H1 (cell line): ENCODE measurements around the gene SOX15. TPM values are rescaled to one million over a fixed set of nuclear protein-coding genes. Genes with fewer than 3 reads are reported as not detected.

Source experiments
- CHD7 ChIP-seq: fragments of 300-600 bp; sonication (generic); IDR thresholded peaks from 2 replicates; pipeline ENCODE4 v1.7.1; 2012; ENCODE audit warnings: low read length, moderate library complexity, mild to moderate bottlenecking, inconsistent platforms; ENCODE audit not compliant: insufficient replicate concordance
- E2F6 ChIP-seq: IDR thresholded peaks from 2 replicates; pipeline ENCODE4 v1.6.1; 2012; ENCODE audit warnings: inconsistent platforms
- JUND ChIP-seq: IDR thresholded peaks from 2 replicates; pipeline ENCODE4 v1.6.1; 2011; ENCODE audit warnings: mild to moderate bottlenecking, improper control_type of control experiment, low read length
- MAFK ChIP-seq: IDR thresholded peaks from 2 replicates; pipeline ENCODE4 v1.6.1; 2012; ENCODE audit warnings: low read depth, mild to moderate bottlenecking, improper control_type of control experiment, low read length
- POLR2A ChIP-seq, 2 experiments: IDR thresholded peaks; 1 replicate in 1 of 2; 2 replicates in 1 of 2; pipeline ENCODE4 v1.6.1; 2011; ENCODE audit warnings: low read depth in 2 of 2, low read length in 2 of 2, mild to moderate bottlenecking in 2 of 2; ENCODE audit errors: control extremely low read depth in 1 of 2
- POLR2AphosphoS5 ChIP-seq: IDR thresholded peaks from 2 replicates; pipeline ENCODE4 v1.6.1; 2011; ENCODE audit warnings: low read depth, low read length
- RAD21 ChIP-seq, 2 experiments: IDR thresholded peaks in 1 of 2; conservative IDR thresholded peaks in 1 of 2; 2 replicates each; pipeline ENCODE4 v1.6.1; 2011; ENCODE audit warnings: low read depth in 2 of 2, low read length in 2 of 2, improper control_type of control experiment in 1 of 2, inconsistent platforms in 1 of 2, mild to moderate bottlenecking in 1 of 2, moderate library complexity in 1 of 2
- SAP30 ChIP-seq: fragments of 300-600 bp; sonication (generic); IDR thresholded peaks from 2 replicates; pipeline ENCODE4 v1.7.1; 2012; ENCODE audit warnings: low read length, moderate library complexity, mild to moderate bottlenecking, inconsistent platforms; ENCODE audit not compliant: insufficient read depth, insufficient replicate concordance
- polyA plus RNA-seq, 7 experiments: library from polyadenylated mRNA; depleted of rRNA in 3 of 7; stranded (reverse) in 5 of 7; unstranded in 2 of 7; fragments of >200 nt in 5 of 7; fragments of 200-250 nt in 2 of 7; gene quantifications; 1 replicate in 5 of 7; 2 replicates in 1 of 7; 4 replicates in 1 of 7; pipeline versions ENCODE4 v1.2.1 to v1.2.3, GENCODE V29; 2011 to 2013; ENCODE audit warnings: missing spikeins in 2 of 7, mixed read lengths in 2 of 7
- total RNA-seq: library from RNA; stranded (reverse); fragmentation: NEBNext Ultra II Directional; extraction: Animal tissue kit (Norgen Biotek cat#: 25700); gene quantifications from 2 replicates; pipeline ENCODE4 v1.2.1, GENCODE V29; 2021

Gene SOX15
- total and polyA plus RNA-seq, 2 of the 8 experiments (the other 6 are each of a cell fraction or from before 2014, with no cell fraction given) = 14.3 to 26.8 TPM

GRCh38 chr17:7576432-7576937 is 13.4 kb downstream of the SOX15 start (continued):
- no peak for TF ChIP-seq CHD7
- peak; percentile 53 to 74 for TF ChIP-seq POLR2A (IDR thresholded peaks at IDR 0.05; ENCODE audit: control extremely low read depth in 1 of 2, low read depth in 2 of 2, low read length in 2 of 2)
- no peak for TF ChIP-seq E2F6
- TF ChIP-seq POLR2AphosphoS5 = peak; percentile 96
- TF ChIP-seq JUND = no peak
- TF ChIP-seq MAFK = no peak
- no peak for TF ChIP-seq SAP30
- no peak for TF ChIP-seq RAD21 (IDR thresholded peaks at IDR 0.05 in 1 of 2, conservative IDR thresholded peaks at IDR 0.05 in 1 of 2; ENCODE audit: low read depth in 2 of 2, low read length in 2 of 2)
